T-helper 2 cell treated with Interferon-gamma antibody and Interleukin-4, amounts not matched to agents 5 μg/mL and 100 μg/mL, for 36 hours (primary cell): ENCODE data around the gene PPARD.

Source experiments
- DNase-seq: peaks from one replicate; pipeline ENCODE4 v3.0.0; 2021; ENCODE audit warnings: low spot score
- H3K27ac Mint-ChIP-seq: one replicate; pipeline ENCODE4 v1.8.0; 2021; ENCODE audit warnings: mild to moderate bottlenecking, mixed read lengths
- H3K27me3 Mint-ChIP-seq: one replicate; pipeline ENCODE4 v1.8.0; 2021; ENCODE audit warnings: low read depth, mixed read lengths
- H3K36me3 Mint-ChIP-seq: one replicate; pipeline ENCODE4 v1.8.0; 2021; ENCODE audit warnings: low read depth, mixed read lengths
- H3K4me1 Mint-ChIP-seq: one replicate; pipeline ENCODE4 v1.8.0; 2021; ENCODE audit warnings: low read depth, mixed read lengths
- H3K4me3 Mint-ChIP-seq: one replicate; pipeline ENCODE4 v1.8.0; 2022; ENCODE audit warnings: mild to moderate bottlenecking, moderate library complexity, mixed read lengths
- H3K9me3 Mint-ChIP-seq: one replicate; pipeline ENCODE4 v1.8.0; 2021; ENCODE audit warnings: mixed read lengths

Gene PPARD

DNA sequence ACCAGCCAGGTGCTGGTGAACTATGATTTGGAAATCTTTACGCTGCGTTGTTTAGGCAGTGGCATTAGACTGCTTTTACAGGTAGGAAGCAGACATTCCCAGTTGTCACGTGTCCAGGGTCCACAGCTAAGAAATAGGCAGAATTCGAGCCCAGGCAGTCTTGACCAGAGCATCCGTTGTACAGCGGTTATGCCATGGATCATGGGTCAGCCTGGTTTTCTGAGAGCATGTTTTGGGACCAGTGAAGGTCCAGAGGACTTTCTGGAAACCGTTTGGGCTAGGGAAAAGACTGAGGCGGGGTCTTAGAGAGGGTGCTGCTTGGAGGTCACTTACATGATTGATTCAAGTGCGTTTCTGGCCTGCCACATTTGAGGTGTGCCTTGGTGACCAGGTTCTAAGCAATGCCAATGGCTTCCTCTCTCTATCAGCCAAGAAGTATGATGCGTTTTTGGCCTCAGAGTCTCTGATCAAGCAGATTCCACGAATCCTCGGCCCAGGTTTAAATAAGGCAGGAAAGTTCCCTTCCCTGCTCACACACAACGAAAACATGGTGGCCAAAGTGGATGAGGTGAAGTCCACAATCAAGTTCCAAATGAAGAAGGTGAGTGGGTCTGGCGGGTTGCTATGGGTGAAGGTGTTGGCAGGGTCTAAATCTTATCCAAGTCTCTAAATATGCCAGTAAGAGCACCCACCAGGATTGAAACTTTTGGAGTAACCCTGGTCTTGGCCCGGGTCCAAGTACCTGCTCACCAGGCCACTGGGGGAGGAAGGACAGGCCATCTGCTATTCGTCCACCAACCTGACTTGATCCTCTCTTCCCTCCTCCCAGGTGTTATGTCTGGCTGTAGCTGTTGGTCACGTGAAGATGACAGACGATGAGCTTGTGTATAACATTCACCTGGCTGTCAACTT lies 127.6 kb downstream of the PPARD start:
- Mint-ChIP-seq H3K36me3 (peaks cover 68% of the 10 kb centered on the region), H3K27me3 (no peaks in the 10 kb centered on the region), H3K4me3 (peak overlapping the region; percentile 99), H3K4me1 (peaks cover 26% of the 10 kb centered on the region), H3K27ac (peak overlapping the region; percentile 73), H3K9me3 (no peaks in the 10 kb centered on the region)
- DNase-seq = no peak

- H3K36me3 Mint-ChIP-seq = peaks cover 64% of the 10 kb centered on the region
- H3K4me1 Mint-ChIP-seq = peaks cover 26% of the 10 kb centered on the region
- H3K27ac Mint-ChIP-seq = peak overlapping the region; percentile 73
- H3K9me3 Mint-ChIP-seq = no peaks in the 10 kb centered on the region
- no peaks in the 10 kb centered on the region for H3K27me3 Mint-ChIP-seq
- DNase-seq = no peak
- H3K4me3 Mint-ChIP-seq = peak overlapping the region; percentile 99
Measured at GRCh38 chr6:35470663-35471120, 128.3 kb downstream of the PPARD start.

DNA sequence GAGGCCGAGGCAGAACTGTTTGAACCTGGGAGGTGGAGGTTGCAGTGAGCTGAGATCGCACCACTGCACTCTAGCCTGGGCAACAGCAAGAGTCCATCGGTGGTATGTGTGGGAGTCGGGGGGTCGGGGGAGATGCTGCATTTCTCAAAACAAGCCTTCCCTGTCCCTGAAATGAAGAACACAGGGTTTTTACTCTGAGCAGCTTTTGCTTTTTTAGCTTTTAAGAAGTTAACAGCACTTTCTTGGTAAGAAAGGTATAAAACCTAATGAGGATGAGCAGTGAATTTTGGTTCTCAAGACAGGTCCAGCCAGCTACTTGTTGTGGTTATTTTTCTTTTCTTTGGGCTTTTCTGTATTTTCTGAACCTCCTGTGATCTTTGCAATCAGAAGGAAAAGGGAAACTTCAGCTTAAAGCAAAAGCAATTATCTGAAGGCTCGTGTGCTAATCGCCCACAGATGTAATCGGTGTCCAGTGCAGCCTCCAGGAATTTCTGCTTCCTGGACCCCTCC lies 129.5 kb downstream of the PPARD start:
- Mint-ChIP-seq H3K36me3 (peaks cover 56% of the 10 kb centered on the region), H3K27ac (no peak overlapping the region), H3K4me3 (peak overlapping the region; percentile 43), H3K4me1 (peaks cover 26% of the 10 kb centered on the region), H3K27me3 (no peaks in the 10 kb centered on the region), H3K9me3 (no peaks in the 10 kb centered on the region)
- DNase-seq = no peak

DNA sequence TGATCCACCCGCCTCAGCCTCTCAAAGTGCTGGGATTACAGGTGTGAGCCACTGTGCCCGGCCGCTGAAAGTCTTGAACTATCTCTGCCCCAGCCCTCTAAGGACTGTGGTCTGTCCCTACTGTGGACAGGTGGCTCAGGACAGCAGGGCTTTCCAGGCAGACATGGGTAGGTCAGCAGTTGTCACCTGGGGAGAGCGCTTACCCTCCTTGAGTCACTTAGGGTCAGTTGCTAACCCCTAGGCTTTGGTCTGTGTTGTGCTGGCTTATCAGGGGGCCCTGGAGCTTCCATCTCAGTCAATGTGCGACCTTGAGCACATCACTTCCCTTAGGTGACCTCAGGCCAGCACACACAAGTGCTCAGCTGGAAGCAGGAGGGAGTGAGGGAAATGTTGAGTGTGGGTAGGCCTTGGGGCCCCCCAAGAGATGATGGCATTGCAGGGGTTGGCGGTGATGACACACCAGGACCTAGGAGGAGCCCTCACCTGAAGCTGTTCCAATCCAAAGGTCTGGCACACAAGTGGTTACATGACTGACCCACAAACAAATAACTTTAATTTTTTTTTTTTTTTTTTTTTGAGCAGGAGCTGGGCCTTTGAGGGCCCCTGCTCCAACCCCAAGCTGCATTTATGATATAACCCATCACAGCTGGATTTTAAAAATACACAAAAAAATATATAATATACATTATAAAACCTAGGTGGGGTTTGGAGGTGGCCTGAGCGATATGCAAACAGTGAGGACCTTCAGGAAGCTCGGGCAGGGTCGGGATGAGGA lies 130.9 kb downstream of the PPARD start:
- Mint-ChIP-seq H3K4me3 (no peak overlapping the region), H3K27me3 (no peaks in the 10 kb centered on the region), H3K9me3 (no peaks in the 10 kb centered on the region), H3K36me3 (peaks cover 48% of the 10 kb centered on the region), H3K27ac (no peak overlapping the region), H3K4me1 (peaks cover 19% of the 10 kb centered on the region)
- no peak for DNase-seq

DNA sequence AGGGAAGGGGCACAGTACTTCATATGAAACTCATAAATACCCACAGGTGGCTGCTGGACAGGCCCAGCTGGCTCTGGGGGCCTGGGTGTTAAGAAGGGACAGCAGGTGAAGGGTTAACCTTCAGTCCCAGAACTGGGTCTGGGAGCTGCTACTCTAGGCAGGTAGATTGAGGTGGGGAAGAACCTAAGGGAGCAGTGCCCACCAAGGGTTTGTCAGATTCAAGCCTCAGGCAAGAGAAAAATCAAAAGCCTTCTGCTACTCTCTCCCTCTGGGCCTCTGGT lies 131.4 kb downstream of the PPARD start:
- Mint-ChIP-seq H3K4me3 (no peak overlapping the region), H3K27me3 (no peaks in the 10 kb centered on the region), H3K4me1 (peaks cover 19% of the 10 kb centered on the region), H3K27ac (no peak overlapping the region), H3K9me3 (no peaks in the 10 kb centered on the region), H3K36me3 (peaks cover 43% of the 10 kb centered on the region)
- DNase-seq = no peak

- H3K4me1 Mint-ChIP-seq = peaks cover 19% of the 10 kb centered on the region
- no peaks in the 10 kb centered on the region for H3K27me3 Mint-ChIP-seq
- peaks cover 37% of the 10 kb centered on the region for H3K36me3 Mint-ChIP-seq
- H3K4me3 Mint-ChIP-seq = no peak overlapping the region
- H3K9me3 Mint-ChIP-seq = no peaks in the 10 kb centered on the region
- H3K27ac Mint-ChIP-seq = no peak overlapping the region
- no peak for DNase-seq
Measured at GRCh38 chr6:35474131-35474941, 132.0 kb downstream of the PPARD start.

GRCh38 chr6:35474942-35475570 lies 132.7 kb downstream of the PPARD start:
- Mint-ChIP-seq H3K36me3 (peaks cover 30% of the 10 kb centered on the region), H3K27ac (peak overlapping the region; percentile 27), H3K27me3 (no peaks in the 10 kb centered on the region), H3K4me3 (no peak overlapping the region), H3K9me3 (no peaks in the 10 kb centered on the region), H3K4me1 (peaks cover 14% of the 10 kb centered on the region)
- no peak for DNase-seq

DNA sequence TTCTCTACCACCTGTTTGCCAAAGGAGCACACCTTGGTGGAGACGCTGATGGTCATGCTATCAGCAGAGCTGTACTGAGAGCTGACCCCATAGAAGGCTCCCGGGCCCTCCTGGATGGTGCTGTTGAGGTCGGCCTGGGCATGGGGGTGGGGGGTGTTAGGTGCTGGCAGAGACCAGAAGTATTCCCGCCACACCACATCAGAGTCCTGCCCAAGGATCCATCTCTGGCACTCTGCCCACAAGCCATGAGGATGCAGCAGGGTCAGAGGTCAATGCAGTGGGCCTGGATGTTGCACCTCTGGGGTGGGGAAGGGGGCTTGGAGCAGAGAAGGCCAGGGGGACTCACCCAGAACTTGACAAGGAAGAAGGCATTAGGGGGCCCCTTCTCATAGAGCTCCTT lies 133.2 kb downstream of the PPARD start:
- no peaks in the 10 kb centered on the region for H3K9me3 Mint-ChIP-seq
- no peak overlapping the region for H3K27ac Mint-ChIP-seq
- peaks cover 8% of the 10 kb centered on the region for H3K4me1 Mint-ChIP-seq
- no peaks in the 10 kb centered on the region for H3K27me3 Mint-ChIP-seq
- H3K36me3 Mint-ChIP-seq = peaks cover 25% of the 10 kb centered on the region
- DNase-seq = no peak
- no peak overlapping the region for H3K4me3 Mint-ChIP-seq

- no peak overlapping the region for H3K4me3 Mint-ChIP-seq
- no peak for DNase-seq
- H3K9me3 Mint-ChIP-seq = no peaks in the 10 kb centered on the region
- no peak overlapping the region for H3K27ac Mint-ChIP-seq
- peaks cover 5% of the 10 kb centered on the region for H3K4me1 Mint-ChIP-seq
- H3K27me3 Mint-ChIP-seq = no peaks in the 10 kb centered on the region
- peaks cover 21% of the 10 kb centered on the region for H3K36me3 Mint-ChIP-seq
Measured at GRCh38 chr6:35476004-35476403, 133.6 kb downstream of the PPARD start.

DNA sequence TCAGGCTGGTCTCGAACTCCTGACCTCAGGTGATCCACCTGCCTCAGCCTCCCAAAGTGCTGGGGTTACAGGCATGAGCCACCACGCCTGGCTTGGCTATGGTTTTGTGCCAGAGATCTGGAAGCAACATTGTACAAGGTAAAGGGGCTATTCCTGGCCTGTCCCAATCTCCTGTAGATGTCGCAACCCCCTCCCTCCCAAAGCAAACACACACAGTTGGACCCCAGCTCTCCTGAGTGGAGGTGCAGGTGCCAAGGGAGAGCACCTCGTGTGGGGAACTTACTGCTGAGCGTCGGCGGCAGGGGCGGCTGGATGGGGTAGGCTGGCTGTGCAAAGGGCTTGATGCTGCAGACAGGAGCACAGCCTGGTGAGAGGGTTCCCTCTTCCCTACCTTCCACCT lies 134.7 kb downstream of the PPARD start:
- Mint-ChIP-seq H3K9me3 (no peaks in the 10 kb centered on the region), H3K27me3 (no peaks in the 10 kb centered on the region), H3K4me1 (peaks cover 4% of the 10 kb centered on the region), H3K4me3 (no peak overlapping the region), H3K27ac (no peak overlapping the region), H3K36me3 (peaks cover 11% of the 10 kb centered on the region)
- DNase-seq = no peak
